BE2C (cell line): ENCODE measurements around the gene SHTN1.
A peak's percentile ranks its signal among the peaks of the same experiment; 100 is the strongest.

Experiments
- DNase-seq: peaks from one replicate; pipeline ENCODE4 v3.0.0-alpha.2; 2020
- H3K27me3 ChIP-seq: fragments of 250-450 bp; sonication (Bioruptor Pico); 2 replicates; pipeline ENCODE4 v1.5.1; 2020; ENCODE audit warnings: mild to moderate bottlenecking
- H3K36me3 ChIP-seq: fragments of 250-450 bp; sonication (Bioruptor Pico); 2 replicates; pipeline ENCODE4 v1.5.1; 2020; ENCODE audit warnings: mild to moderate bottlenecking
- H3K4me1 ChIP-seq: fragments of 250-450 bp; sonication (Bioruptor Pico); 2 replicates; pipeline ENCODE4 v1.5.1; 2020
- H3K4me3 ChIP-seq: 2 replicates; pipeline ENCODE4 v1.5.1; 2011; ENCODE audit warnings: low read depth, low read length
- H3K9me3 ChIP-seq: fragments of 250-450 bp; sonication (Bioruptor Pico); 2 replicates; pipeline ENCODE4 v1.5.1; 2020
- TF ChIP-seq, protein P1 (sequence below): IDR thresholded peaks from 2 replicates; pipeline ENCODE4 v1.5.1; 2012; ENCODE audit warnings: mild to moderate bottlenecking, low read depth, low read length

SHTN1 gene

DNA sequence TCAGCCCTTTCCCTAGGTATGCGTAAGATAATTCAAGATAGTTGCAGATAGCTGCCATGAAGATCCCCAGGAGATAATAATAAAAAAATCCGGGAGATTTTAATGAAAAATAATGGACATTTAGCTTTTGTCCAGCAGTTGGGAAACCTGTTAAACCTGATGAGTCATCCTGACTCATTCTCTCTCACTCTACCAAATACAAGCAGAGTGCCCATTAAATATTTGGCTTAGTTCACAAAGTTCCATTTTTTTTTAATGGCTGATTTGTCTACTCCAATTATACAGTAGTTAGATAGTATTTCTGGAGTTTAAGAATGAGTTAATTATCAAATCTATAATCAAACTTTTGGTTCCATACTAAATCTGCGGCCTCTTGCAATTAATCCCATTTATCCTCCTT is 2.1 kb upstream of the SHTN1 start:
- H3K4me3 ChIP-seq: no peak overlapping the region
- no peak for DNase-seq

DNA sequence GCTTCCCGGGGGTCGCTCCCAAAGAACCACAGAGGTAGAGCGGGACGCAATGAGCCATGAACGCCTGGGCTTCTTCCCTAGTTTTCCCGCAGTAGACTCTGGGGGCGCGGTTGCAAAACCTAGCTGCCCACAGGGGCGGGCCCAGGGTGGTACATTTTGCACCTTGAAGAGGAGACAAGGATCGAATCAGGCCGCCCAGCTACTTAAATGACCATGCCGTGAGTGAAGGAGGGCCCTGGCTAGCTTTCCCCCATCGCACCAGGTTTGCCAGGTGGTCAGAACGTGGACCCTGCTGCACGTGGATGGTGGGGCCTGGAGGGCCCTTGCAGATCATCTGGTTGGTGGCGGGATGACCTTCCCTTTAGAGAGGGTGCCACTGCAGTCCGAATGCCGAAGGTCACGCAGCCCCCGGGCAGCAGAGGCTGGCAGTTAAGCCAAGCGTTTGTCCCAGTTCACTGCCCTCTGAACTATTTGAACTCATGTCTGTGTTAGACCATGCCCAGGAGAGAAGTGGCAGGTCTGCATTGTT is 604 bp upstream of the SHTN1 start:
- peak; percentile 13 for DNase-seq
- Histone ChIP-seq H3K36me3 (no peaks in the 10 kb centered on the region), H3K4me3 (peak overlapping the region; percentile 52), H3K27me3 (peaks cover 19% of the 10 kb centered on the region), H3K9me3 (no peaks in the 10 kb centered on the region), H3K4me1 (no peaks in the 10 kb centered on the region)
- TF ChIP-seq, protein P1, sequence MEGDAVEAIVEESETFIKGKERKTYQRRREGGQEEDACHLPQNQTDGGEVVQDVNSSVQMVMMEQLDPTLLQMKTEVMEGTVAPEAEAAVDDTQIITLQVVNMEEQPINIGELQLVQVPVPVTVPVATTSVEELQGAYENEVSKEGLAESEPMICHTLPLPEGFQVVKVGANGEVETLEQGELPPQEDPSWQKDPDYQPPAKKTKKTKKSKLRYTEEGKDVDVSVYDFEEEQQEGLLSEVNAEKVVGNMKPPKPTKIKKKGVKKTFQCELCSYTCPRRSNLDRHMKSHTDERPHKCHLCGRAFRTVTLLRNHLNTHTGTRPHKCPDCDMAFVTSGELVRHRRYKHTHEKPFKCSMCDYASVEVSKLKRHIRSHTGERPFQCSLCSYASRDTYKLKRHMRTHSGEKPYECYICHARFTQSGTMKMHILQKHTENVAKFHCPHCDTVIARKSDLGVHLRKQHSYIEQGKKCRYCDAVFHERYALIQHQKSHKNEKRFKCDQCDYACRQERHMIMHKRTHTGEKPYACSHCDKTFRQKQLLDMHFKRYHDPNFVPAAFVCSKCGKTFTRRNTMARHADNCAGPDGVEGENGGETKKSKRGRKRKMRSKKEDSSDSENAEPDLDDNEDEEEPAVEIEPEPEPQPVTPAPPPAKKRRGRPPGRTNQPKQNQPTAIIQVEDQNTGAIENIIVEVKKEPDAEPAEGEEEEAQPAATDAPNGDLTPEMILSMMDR: no peak

More for the DNA sequence above, 2.1 kb upstream of the SHTN1 start:
- no peaks in the 10 kb centered on the region for H3K9me3 ChIP-seq
- H3K27me3 ChIP-seq: peaks cover 19% of the 10 kb centered on the region
- TF ChIP-seq, protein P1: no peak
- no peaks in the 10 kb centered on the region for H3K4me1 ChIP-seq
- H3K36me3 ChIP-seq: no peaks in the 10 kb centered on the region

DNA sequence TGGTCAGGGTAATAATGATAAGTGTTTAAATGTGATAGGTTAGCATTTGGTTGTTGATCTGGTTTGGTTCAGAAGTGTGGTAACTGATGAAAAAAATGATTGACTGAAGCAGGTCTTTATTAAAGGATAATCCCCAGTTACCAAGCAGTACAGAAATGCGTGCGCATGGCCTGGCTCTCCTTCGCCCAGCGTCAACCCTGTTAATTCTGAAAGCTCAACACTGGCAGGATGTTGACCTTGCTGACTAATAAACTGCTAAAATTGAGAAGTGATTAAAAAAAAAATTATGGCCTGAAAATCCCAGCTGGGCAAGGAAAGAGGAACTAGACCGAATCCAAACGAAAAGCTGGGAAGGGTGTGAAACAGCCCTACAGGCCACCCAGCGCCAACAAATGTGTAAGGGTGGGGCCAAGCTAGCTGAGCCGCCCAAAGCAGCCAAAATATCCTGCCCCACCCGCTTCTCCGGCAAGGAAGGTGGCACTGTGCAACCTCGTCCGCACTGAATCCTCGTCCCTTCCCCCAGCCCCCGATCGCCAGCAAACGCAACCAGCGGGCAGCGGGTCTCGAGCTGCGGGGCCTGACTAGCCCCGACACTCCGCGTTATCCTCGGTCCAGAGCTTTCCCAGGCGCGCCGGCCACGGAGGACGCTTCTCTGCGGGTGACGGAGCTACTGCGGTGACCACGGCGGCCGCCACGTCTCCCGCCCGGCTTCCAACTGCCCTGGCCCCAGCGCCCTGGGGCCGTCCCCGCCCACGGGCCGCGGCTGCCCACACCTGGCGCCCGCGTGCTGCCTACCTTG is 561 bp downstream of the SHTN1 start:
- Histone ChIP-seq H3K9me3 (no peaks in the 10 kb centered on the region), H3K36me3 (no peaks in the 10 kb centered on the region), H3K4me1 (no peaks in the 10 kb centered on the region), H3K4me3 (peak overlapping the region; percentile 52), H3K27me3 (peaks cover 19% of the 10 kb centered on the region)
- DNase-seq: peak; percentile 16
- TF ChIP-seq, protein P1: no peak

DNA sequence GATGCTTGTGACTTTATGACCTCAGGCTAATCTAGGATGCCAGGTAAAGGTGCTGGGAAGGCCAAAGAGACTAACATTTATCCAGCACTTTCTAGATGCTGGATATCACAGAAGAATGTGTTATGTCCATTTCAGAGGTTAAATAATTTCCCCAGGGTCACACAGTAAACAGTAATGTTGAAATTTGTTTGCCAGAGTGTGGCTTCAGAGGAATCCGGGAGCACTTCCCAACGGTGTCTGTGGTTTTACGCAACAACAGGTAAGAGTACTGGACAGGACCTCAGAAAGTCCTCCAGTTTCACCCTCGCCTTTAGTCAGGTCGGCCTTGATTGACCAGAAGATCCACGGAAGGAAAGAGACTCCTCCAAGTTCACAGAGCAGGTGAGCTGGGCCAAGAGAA is 1.7 kb downstream of the SHTN1 start:
- no peaks in the 10 kb centered on the region for H3K4me1 ChIP-seq
- DNase-seq: no peak

DNA sequence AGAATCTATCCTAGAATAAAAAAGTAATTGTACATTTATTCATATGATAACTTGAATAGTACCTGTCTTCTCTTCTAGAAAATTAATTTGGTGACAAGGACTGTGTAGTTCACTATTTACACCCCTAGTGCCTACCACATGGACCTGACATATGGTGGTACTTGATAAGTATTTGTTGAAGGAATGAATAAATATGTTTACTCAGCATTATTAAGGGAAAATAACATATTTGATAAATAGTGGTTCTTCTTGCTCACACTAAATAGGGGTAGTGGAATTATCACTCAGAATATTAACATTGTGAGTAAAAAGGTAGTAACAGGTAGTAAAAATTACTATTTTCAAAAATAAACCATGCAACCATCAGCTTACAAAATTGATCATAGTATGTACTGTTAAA is 2.8 kb downstream of the SHTN1 start:
- Histone ChIP-seq H3K9me3 (no peaks in the 10 kb centered on the region), H3K27me3 (peaks cover 19% of the 10 kb centered on the region), H3K4me3 (no peak overlapping the region), H3K4me1 (no peaks in the 10 kb centered on the region), H3K36me3 (no peaks in the 10 kb centered on the region)
- no peak for DNase-seq
- TF ChIP-seq, protein P1: no peak

More for the DNA sequence above, 1.7 kb downstream of the SHTN1 start:
- TF ChIP-seq, protein P1: no peak
- Histone ChIP-seq H3K4me3 (no peak overlapping the region), H3K36me3 (no peaks in the 10 kb centered on the region), H3K27me3 (peaks cover 19% of the 10 kb centered on the region), H3K9me3 (no peaks in the 10 kb centered on the region)

DNA sequence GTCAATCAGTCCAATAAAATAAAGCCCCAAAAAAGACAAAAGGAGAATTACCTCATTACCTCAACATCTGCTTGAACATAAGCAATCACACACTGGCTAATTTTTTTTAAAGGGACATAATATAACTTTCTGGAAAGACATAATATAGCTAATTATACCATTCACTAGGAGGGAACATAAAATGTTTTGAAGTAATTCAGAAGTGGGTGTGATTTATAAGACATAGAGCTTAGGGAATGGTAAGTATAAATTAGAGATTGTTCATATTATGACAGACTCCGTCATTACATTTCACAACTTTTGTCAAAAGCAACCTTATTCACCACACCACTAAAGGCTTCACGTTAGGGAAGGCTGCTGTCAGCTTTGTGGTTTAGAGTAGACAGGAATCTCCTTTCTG is 3.8 kb downstream of the SHTN1 start:
- H3K36me3 ChIP-seq: no peaks in the 10 kb centered on the region
- no peak overlapping the region for H3K4me3 ChIP-seq
- H3K9me3 ChIP-seq: no peaks in the 10 kb centered on the region
- no peaks in the 10 kb centered on the region for H3K4me1 ChIP-seq
- DNase-seq: no peak
- TF ChIP-seq, protein P1: no peak
- H3K27me3 ChIP-seq: peaks cover 19% of the 10 kb centered on the region
